H1 (cell line): Measurements from ENCODE around the gene JAKMIP2. TPM values are rescaled to one million over a fixed set of nuclear protein-coding genes. Genes with fewer than 3 reads are reported as not detected.

Source experiments
- SIX5 ChIP-seq: IDR thresholded peaks from 2 replicates; pipeline ENCODE4 v1.6.1; 2011; ENCODE audit warnings: mild to moderate bottlenecking, low read depth, low read length
- polyA plus RNA-seq, 7 experiments: library from polyadenylated mRNA; depleted of rRNA in 3 of 7; stranded (reverse) in 5 of 7; unstranded in 2 of 7; fragments of >200 nt in 5 of 7; fragments of 200-250 nt in 2 of 7; gene quantifications; 1 replicate in 5 of 7; 2 replicates in 1 of 7; 4 replicates in 1 of 7; pipeline versions ENCODE4 v1.2.1 to v1.2.3, GENCODE V29; 2011 to 2013; ENCODE audit warnings: missing spikeins in 2 of 7, mixed read lengths in 2 of 7
- total RNA-seq: library from RNA; stranded (reverse); fragmentation: NEBNext Ultra II Directional; extraction: Animal tissue kit (Norgen Biotek cat#: 25700); gene quantifications from 2 replicates; pipeline ENCODE4 v1.2.1, GENCODE V29; 2021
- TF ChIP-seq, protein P1 (sequence below): IDR thresholded peaks from 2 replicates; pipeline ENCODE4 v1.6.1; 2012; ENCODE audit warnings: inconsistent platforms
- TF ChIP-seq, protein P2 (sequence below): fragments of 300-600 bp; sonication (generic); IDR thresholded peaks from 2 replicates; pipeline ENCODE4 v1.7.1; 2012; ENCODE audit warnings: low read length, moderate library complexity, mild to moderate bottlenecking, inconsistent platforms; ENCODE audit not compliant: insufficient replicate concordance

Gene JAKMIP2
- total and polyA plus RNA-seq, 2 of the 8 experiments (the other 6 are each of a cell fraction or from before 2014, with no cell fraction given): 2.4 to 13.6 TPM

DNA sequence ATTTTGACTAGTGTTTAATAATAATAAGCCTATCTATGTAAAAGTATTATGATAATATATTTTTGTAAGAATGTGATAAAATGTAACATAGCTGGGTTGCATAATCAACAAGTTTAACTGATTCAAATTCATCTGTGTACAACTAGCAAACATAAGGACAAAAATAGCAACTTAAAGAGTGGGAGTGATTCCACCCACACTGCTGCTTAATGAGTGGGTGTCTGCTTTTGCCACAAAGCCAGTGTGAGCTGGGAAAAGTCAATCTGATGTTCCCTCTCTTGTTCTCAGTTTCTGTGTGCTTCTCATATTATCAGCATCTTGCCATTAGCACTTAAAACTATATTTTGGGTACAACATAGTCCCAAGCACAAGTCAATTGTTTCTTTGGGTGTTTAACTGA lies 161.5 kb downstream of the JAKMIP2 start (continued):
- TF ChIP-seq, protein P1, sequence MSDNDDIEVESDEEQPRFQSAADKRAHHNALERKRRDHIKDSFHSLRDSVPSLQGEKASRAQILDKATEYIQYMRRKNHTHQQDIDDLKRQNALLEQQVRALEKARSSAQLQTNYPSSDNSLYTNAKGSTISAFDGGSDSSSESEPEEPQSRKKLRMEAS: no peak
- TF ChIP-seq, protein P2, sequence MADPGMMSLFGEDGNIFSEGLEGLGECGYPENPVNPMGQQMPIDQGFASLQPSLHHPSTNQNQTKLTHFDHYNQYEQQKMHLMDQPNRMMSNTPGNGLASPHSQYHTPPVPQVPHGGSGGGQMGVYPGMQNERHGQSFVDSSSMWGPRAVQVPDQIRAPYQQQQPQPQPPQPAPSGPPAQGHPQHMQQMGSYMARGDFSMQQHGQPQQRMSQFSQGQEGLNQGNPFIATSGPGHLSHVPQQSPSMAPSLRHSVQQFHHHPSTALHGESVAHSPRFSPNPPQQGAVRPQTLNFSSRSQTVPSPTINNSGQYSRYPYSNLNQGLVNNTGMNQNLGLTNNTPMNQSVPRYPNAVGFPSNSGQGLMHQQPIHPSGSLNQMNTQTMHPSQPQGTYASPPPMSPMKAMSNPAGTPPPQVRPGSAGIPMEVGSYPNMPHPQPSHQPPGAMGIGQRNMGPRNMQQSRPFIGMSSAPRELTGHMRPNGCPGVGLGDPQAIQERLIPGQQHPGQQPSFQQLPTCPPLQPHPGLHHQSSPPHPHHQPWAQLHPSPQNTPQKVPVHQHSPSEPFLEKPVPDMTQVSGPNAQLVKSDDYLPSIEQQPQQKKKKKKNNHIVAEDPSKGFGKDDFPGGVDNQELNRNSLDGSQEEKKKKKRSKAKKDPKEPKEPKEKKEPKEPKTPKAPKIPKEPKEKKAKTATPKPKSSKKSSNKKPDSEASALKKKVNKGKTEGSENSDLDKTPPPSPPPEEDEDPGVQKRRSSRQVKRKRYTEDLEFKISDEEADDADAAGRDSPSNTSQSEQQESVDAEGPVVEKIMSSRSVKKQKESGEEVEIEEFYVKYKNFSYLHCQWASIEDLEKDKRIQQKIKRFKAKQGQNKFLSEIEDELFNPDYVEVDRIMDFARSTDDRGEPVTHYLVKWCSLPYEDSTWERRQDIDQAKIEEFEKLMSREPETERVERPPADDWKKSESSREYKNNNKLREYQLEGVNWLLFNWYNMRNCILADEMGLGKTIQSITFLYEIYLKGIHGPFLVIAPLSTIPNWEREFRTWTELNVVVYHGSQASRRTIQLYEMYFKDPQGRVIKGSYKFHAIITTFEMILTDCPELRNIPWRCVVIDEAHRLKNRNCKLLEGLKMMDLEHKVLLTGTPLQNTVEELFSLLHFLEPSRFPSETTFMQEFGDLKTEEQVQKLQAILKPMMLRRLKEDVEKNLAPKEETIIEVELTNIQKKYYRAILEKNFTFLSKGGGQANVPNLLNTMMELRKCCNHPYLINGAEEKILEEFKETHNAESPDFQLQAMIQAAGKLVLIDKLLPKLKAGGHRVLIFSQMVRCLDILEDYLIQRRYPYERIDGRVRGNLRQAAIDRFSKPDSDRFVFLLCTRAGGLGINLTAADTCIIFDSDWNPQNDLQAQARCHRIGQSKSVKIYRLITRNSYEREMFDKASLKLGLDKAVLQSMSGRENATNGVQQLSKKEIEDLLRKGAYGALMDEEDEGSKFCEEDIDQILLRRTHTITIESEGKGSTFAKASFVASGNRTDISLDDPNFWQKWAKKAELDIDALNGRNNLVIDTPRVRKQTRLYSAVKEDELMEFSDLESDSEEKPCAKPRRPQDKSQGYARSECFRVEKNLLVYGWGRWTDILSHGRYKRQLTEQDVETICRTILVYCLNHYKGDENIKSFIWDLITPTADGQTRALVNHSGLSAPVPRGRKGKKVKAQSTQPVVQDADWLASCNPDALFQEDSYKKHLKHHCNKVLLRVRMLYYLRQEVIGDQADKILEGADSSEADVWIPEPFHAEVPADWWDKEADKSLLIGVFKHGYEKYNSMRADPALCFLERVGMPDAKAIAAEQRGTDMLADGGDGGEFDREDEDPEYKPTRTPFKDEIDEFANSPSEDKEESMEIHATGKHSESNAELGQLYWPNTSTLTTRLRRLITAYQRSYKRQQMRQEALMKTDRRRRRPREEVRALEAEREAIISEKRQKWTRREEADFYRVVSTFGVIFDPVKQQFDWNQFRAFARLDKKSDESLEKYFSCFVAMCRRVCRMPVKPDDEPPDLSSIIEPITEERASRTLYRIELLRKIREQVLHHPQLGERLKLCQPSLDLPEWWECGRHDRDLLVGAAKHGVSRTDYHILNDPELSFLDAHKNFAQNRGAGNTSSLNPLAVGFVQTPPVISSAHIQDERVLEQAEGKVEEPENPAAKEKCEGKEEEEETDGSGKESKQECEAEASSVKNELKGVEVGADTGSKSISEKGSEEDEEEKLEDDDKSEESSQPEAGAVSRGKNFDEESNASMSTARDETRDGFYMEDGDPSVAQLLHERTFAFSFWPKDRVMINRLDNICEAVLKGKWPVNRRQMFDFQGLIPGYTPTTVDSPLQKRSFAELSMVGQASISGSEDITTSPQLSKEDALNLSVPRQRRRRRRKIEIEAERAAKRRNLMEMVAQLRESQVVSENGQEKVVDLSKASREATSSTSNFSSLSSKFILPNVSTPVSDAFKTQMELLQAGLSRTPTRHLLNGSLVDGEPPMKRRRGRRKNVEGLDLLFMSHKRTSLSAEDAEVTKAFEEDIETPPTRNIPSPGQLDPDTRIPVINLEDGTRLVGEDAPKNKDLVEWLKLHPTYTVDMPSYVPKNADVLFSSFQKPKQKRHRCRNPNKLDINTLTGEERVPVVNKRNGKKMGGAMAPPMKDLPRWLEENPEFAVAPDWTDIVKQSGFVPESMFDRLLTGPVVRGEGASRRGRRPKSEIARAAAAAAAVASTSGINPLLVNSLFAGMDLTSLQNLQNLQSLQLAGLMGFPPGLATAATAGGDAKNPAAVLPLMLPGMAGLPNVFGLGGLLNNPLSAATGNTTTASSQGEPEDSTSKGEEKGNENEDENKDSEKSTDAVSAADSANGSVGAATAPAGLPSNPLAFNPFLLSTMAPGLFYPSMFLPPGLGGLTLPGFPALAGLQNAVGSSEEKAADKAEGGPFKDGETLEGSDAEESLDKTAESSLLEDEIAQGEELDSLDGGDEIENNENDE: no peak
- no peak for TF ChIP-seq SIX5
